ENCODE results near the gene ANGPTL4.
"Not testable (repeated sequence)": the region's sequence is repeated elsewhere in the genome, so short reads cannot be mapped to it uniquely, and the experiment has no call there.

GRCh38 chr19:8376373-8376974 lies 12.5 kb downstream of the ANGPTL4 start:
- TF ChIP-seq, protein P1, sequence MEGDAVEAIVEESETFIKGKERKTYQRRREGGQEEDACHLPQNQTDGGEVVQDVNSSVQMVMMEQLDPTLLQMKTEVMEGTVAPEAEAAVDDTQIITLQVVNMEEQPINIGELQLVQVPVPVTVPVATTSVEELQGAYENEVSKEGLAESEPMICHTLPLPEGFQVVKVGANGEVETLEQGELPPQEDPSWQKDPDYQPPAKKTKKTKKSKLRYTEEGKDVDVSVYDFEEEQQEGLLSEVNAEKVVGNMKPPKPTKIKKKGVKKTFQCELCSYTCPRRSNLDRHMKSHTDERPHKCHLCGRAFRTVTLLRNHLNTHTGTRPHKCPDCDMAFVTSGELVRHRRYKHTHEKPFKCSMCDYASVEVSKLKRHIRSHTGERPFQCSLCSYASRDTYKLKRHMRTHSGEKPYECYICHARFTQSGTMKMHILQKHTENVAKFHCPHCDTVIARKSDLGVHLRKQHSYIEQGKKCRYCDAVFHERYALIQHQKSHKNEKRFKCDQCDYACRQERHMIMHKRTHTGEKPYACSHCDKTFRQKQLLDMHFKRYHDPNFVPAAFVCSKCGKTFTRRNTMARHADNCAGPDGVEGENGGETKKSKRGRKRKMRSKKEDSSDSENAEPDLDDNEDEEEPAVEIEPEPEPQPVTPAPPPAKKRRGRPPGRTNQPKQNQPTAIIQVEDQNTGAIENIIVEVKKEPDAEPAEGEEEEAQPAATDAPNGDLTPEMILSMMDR (IDR thresholded peaks at IDR 0.05; ENCODE audit: low read length), result not testable (repeated sequence)
- TF ChIP-seq EZH2 (IDR thresholded peaks at IDR 0.05; ENCODE audit: borderline replicate concordance, low read length), result not testable (repeated sequence)
